Posterior vena cava (tissue), 2 donors: ENCODE data around the gene WWTR1. TPM values are rescaled to one million over a fixed set of nuclear protein-coding genes. Genes with fewer than 3 reads are reported as not detected.

Experiments used
- DNase-seq: peaks from one replicate; pipeline ENCODE4 v3.0.0-alpha.2; 2020; ENCODE audit warnings: low spot score
- intact Hi-C, 2 donors: fragments of 100-400 bp; cut with DNase I; formaldehyde crosslinking; loops; one replicate each; pipeline versions ENCODE4 v1.14.1 to v1.14.2; 2022 to 2023
- total RNA-seq, 2 donors: library from RNA; stranded (reverse); fragmentation: NEBNext Ultra II Directional; extraction: Animal tissue kit (Norgen Biotek cat#: 25700); gene quantifications; one replicate each; pipeline ENCODE4 v1.2.1, GENCODE V29; 2021
- donor health status: DM: yes; HTN: yes; CAD: no.
- donor health status: DM: yes; HTN: yes; CAD: no.

WWTR1 gene
- total RNA-seq, 2 donors from 2014 or later: 177 to 201 TPM

- no peak for DNase-seq
- intact Hi-C loops: no loop called here
These were observed 184.2 kb downstream of the WWTR1 start for GRCh38 chr3:149473357-149474249.

DNA sequence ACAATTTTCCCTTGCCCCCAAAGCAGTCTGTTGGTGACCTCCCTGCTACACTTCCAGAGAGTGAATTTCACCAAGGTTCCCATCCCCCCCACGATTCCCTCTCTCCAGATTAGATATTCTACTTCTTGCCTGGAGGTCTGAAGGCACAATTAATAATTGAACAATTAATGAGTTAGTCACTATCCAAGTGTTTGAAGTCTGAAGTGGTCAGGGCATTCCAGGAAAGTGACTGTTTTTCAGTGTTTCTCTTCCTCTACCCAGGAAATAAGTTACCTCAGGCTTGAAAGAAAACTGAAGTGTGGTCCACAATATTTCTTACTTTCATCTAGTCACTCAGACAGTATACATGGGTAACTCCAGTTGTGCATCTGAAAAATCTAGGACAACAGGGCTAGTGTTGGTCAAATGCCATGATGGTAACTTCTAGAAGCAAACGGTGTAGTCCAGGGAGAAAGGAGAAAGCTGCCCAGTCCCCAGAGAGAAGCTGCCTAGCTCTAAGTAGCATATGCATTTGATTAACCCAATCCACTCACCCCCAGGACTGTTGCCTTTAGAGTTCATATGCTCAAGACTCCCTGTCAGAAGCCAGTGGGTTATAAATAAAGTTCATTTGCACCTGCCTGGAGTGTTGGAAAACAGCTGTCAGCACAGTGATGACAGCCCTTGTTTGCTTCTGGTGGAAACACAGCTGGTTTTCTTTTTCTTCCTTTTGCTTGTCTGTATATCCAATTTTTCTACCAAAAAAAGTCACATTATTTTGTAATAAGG is 185.6 kb downstream of the WWTR1 start:
- intact Hi-C loops: no loop called here

DNA sequence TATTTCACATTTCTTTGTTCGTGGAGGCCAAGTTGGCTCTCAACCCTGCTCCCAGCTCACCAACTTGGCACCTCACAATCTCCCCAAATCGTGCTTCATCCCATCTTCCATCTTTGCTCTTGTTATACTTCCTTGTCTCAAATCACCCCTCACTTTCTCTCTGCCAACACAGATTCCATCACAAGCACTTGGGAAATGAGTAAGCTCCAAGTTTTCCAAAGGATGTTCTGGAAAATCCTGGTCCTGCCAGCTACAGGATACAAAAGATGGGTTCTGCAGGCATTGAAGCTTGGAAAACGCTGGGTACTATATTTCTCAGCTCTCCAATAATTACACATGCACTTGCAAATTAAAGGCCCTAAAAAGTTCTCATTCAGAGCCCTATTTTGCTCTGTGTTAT is 187.4 kb downstream of the WWTR1 start:
- intact Hi-C loops: no loop called here
- DNase-seq: no peak

More for the DNA sequence above, 185.6 kb downstream of the WWTR1 start:
- DNase-seq: no peak

GRCh38 chr3:149468504-149469212 is 189.2 kb downstream of the WWTR1 start:
- DNase-seq: no peak
- intact Hi-C loops: no loop called here

Other genes with a start within 250 kb of the WWTR1 start
- gene TM4SF4, start 183.3 kb downstream of the WWTR1 start, total RNA-seq: under 1 TPM; 0.57 to 0.60 TPM
- 10 to 100 TPM; 31.9 to 33.8 TPM for gene COMMD2, start 94.5 kb upstream of the WWTR1 start, total RNA-seq
- gene ANKUB1, start 134.5 kb upstream of the WWTR1 start, total RNA-seq: not detected
- gene RNF13, start 155.2 kb upstream of the WWTR1 start, total RNA-seq: 10 to 100 TPM; 77.9 to 78.5 TPM